HG03460 (cell line): ENCODE measurements around the gene MSI2.

ENCODE experiments used
- ATAC-seq: cut with Tn5 transposase; IDR thresholded peaks from one replicate; pipeline ENCODE4 v1.9.1; 2021; ENCODE audit not compliant: unreplicated experiment

MSI2 gene

GRCh38 chr17:57269052-57269451, 12.7 kb downstream of the MSI2 start:
- no peak for ATAC-seq

- ATAC-seq, result no peak
Measured at GRCh38 chr17:57269598-57270255, 13.4 kb downstream of the MSI2 start.

GRCh38 chr17:57270801-57271245, 14.5 kb downstream of the MSI2 start:
- no peak for ATAC-seq

GRCh38 chr17:57271821-57272220, 15.5 kb downstream of the MSI2 start:
- no peak for ATAC-seq

- no peak for ATAC-seq
Measured at GRCh38 chr17:57273490-57273889, 17.2 kb downstream of the MSI2 start.

- no peak for ATAC-seq
Measured at GRCh38 chr17:57274162-57274561, 17.8 kb downstream of the MSI2 start.

- ATAC-seq, result no peak
Measured at GRCh38 chr17:57275071-57275764, 18.9 kb downstream of the MSI2 start.

- ATAC-seq, result no peak
Measured at GRCh38 chr17:57276621-57277020, 20.3 kb downstream of the MSI2 start.

GRCh38 chr17:57277923-57278604, 21.7 kb downstream of the MSI2 start:
- no peak for ATAC-seq

- no peak for ATAC-seq
Measured at GRCh38 chr17:57278740-57279387, 22.5 kb downstream of the MSI2 start.

GRCh38 chr17:57279432-57279831, 23.1 kb downstream of the MSI2 start:
- ATAC-seq, result no peak

GRCh38 chr17:57281887-57282286, 25.6 kb downstream of the MSI2 start:
- no peak for ATAC-seq

- no peak for ATAC-seq
Measured at GRCh38 chr17:57282296-57282695, 26.0 kb downstream of the MSI2 start.

- ATAC-seq, result no peak
Measured at GRCh38 chr17:57283203-57283971, 27.1 kb downstream of the MSI2 start.

GRCh38 chr17:57284583-57284982, 28.3 kb downstream of the MSI2 start:
- ATAC-seq, result no peak

- peak; percentile 76 for ATAC-seq
Measured at GRCh38 chr17:57284984-57285646, 28.8 kb downstream of the MSI2 start.

GRCh38 chr17:57285701-57286100, 29.4 kb downstream of the MSI2 start:
- ATAC-seq, result no peak

GRCh38 chr17:57286399-57287105, 30.2 kb downstream of the MSI2 start:
- ATAC-seq, result no peak

- no peak for ATAC-seq
Measured at GRCh38 chr17:57288040-57288772, 31.9 kb downstream of the MSI2 start.
